ENCODE data around the gene SLC2A1. TPM values are rescaled to one million over a fixed set of nuclear protein-coding genes. Genes with fewer than 3 reads are reported as not detected.

Gene SLC2A1
- total and polyA plus RNA-seq, 9 of the 15 experiments (the other 6 are each of a cell fraction or from before 2014, with no cell fraction given): 12.6 to 153 (median 48.0) TPM

DNA sequence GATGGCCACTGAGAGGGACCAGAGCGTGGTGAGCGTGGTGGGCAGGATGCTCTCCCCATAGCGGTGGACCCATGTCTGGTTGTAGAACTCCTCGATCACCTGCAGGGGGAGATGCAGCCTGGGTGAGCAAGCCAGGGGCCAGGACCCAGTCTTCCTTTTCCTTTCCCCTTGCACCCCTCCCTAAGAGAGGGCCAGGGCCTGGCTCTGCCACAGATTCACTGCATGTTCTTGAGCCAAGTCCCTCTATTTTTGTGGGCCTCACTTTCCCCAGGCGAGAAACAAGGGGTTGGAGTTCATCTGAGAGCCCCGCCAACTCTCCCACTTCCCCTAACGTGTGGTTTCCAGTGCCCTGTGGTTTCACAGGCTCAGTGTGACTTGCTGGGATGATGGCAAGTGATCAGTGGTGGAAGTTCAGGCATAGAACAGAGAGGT, 27.5 kb downstream of the SLC2A1 start (continued):
- TF ChIP-seq, protein P1, sequence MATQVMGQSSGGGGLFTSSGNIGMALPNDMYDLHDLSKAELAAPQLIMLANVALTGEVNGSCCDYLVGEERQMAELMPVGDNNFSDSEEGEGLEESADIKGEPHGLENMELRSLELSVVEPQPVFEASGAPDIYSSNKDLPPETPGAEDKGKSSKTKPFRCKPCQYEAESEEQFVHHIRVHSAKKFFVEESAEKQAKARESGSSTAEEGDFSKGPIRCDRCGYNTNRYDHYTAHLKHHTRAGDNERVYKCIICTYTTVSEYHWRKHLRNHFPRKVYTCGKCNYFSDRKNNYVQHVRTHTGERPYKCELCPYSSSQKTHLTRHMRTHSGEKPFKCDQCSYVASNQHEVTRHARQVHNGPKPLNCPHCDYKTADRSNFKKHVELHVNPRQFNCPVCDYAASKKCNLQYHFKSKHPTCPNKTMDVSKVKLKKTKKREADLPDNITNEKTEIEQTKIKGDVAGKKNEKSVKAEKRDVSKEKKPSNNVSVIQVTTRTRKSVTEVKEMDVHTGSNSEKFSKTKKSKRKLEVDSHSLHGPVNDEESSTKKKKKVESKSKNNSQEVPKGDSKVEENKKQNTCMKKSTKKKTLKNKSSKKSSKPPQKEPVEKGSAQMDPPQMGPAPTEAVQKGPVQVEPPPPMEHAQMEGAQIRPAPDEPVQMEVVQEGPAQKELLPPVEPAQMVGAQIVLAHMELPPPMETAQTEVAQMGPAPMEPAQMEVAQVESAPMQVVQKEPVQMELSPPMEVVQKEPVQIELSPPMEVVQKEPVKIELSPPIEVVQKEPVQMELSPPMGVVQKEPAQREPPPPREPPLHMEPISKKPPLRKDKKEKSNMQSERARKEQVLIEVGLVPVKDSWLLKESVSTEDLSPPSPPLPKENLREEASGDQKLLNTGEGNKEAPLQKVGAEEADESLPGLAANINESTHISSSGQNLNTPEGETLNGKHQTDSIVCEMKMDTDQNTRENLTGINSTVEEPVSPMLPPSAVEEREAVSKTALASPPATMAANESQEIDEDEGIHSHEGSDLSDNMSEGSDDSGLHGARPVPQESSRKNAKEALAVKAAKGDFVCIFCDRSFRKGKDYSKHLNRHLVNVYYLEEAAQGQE (IDR thresholded peaks at IDR 0.05; ENCODE audit: borderline replicate concordance): peak; percentile 69; the same call in 1 of the 2 replicates
- TF ChIP-seq, protein P1 (CRISPR knock-in tag; IDR thresholded peaks at IDR 0.05; ENCODE audit: low read depth): no peak
- TF ChIP-seq COPS2 (conservative IDR thresholded peaks at IDR 0.05): no peak
- TF ChIP-seq, protein P2, sequence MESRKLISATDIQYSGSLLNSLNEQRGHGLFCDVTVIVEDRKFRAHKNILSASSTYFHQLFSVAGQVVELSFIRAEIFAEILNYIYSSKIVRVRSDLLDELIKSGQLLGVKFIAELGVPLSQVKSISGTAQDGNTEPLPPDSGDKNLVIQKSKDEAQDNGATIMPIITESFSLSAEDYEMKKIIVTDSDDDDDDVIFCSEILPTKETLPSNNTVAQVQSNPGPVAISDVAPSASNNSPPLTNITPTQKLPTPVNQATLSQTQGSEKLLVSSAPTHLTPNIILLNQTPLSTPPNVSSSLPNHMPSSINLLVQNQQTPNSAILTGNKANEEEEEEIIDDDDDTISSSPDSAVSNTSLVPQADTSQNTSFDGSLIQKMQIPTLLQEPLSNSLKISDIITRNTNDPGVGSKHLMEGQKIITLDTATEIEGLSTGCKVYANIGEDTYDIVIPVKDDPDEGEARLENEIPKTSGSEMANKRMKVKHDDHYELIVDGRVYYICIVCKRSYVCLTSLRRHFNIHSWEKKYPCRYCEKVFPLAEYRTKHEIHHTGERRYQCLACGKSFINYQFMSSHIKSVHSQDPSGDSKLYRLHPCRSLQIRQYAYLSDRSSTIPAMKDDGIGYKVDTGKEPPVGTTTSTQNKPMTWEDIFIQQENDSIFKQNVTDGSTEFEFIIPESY (CRISPR knock-in tag; IDR thresholded peaks at IDR 0.05): peak; percentile 97
- TF ChIP-seq RAD21 (CRISPR knock-in tag; conservative IDR thresholded peaks at IDR 0.05 in 1 of 2, IDR thresholded peaks at IDR 0.05 in 1 of 2): peak; percentile 59 to 89
- TF ChIP-seq YY1 (IDR thresholded peaks at IDR 0.05; ENCODE audit: borderline replicate concordance in 1 of 3, control insufficient read depth in 1 of 3, extremely low read depth in 1 of 3, insufficient read depth in 3 of 3, insufficient read length in 1 of 3, insufficient replicate concordance in 2 of 3, low read depth in 1 of 3, low read length in 2 of 3): peak in 1 of 3 experiments; percentile 27
- no peak for TF ChIP-seq TCFL5 (CRISPR knock-in tag; conservative IDR thresholded peaks at IDR 0.05)
- no peak for TF ChIP-seq BDP1 (IDR thresholded peaks at IDR 0.05; ENCODE audit: insufficient read depth, insufficient read length)
- TF ChIP-seq, protein P3, sequence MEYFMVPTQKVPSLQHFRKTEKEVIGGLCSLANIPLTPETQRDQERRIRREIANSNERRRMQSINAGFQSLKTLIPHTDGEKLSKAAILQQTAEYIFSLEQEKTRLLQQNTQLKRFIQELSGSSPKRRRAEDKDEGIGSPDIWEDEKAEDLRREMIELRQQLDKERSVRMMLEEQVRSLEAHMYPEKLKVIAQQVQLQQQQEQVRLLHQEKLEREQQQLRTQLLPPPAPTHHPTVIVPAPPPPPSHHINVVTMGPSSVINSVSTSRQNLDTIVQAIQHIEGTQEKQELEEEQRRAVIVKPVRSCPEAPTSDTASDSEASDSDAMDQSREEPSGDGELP (CRISPR knock-in tag; IDR thresholded peaks at IDR 0.05; ENCODE audit: borderline replicate concordance): peak; percentile 33; the same call in 1 of the 2 replicates
- TF ChIP-seq ESRRB (CRISPR knock-in tag; IDR thresholded peaks at IDR 0.05; ENCODE audit: borderline replicate concordance): no peak
- TF ChIP-seq, protein P4, sequence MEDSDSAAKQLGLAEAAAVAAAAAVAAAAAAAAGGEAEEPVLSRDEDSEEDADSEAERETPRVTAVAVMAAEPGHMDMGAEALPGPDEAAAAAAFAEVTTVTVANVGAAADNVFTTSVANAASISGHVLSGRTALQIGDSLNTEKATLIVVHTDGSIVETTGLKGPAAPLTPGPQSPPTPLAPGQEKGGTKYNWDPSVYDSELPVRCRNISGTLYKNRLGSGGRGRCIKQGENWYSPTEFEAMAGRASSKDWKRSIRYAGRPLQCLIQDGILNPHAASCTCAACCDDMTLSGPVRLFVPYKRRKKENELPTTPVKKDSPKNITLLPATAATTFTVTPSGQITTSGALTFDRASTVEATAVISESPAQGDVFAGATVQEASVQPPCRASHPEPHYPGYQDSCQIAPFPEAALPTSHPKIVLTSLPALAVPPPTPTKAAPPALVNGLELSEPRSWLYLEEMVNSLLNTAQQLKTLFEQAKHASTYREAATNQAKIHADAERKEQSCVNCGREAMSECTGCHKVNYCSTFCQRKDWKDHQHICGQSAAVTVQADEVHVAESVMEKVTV (CRISPR knock-in tag; IDR thresholded peaks at IDR 0.05): peak; percentile 20; the same call in 1 of the 2 replicates
